ENCODE results near the gene TPTE. TPM values are rescaled to one million over a fixed set of nuclear protein-coding genes. Genes with fewer than 3 reads are reported as not detected.
"Not testable (repeated sequence)": the region's sequence is repeated elsewhere in the genome, so short reads cannot be mapped to it uniquely, and the experiment has no call there.

Gene TPTE
- total RNA-seq, 1 experiment from 2014 or later, result not detected

DNA sequence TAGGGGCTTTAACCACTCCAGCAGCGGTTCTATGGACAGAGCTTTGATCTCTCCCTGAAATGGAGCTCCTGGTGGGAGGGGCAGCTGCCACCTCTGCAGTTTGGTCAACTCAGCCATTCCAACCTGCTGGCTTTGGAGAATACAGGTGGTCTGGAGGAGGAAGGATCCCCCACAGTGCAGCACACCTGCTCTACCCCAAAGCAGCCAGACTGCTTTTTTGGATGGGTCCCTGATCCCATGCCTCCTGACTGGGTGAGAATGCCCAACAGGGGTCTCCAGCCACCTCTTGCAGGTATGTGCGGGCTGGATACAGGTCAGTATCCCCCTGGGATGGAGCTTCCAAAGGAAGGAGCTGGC lies 53.9 kb downstream of the TPTE start:
- no peak for TF ChIP-seq ZNF671 (CRISPR knock-in tag; IDR thresholded peaks at IDR 0.05)
- no peak for TF ChIP-seq GABPB1 (CRISPR knock-in tag; IDR thresholded peaks at IDR 0.05)
- no peak for TF ChIP-seq GTF2I (CRISPR knock-in tag; conservative IDR thresholded peaks at IDR 0.05)
- TF ChIP-seq USF2 (CRISPR knock-in tag; IDR thresholded peaks at IDR 0.05), result no peak
- TF ChIP-seq, protein P1, sequence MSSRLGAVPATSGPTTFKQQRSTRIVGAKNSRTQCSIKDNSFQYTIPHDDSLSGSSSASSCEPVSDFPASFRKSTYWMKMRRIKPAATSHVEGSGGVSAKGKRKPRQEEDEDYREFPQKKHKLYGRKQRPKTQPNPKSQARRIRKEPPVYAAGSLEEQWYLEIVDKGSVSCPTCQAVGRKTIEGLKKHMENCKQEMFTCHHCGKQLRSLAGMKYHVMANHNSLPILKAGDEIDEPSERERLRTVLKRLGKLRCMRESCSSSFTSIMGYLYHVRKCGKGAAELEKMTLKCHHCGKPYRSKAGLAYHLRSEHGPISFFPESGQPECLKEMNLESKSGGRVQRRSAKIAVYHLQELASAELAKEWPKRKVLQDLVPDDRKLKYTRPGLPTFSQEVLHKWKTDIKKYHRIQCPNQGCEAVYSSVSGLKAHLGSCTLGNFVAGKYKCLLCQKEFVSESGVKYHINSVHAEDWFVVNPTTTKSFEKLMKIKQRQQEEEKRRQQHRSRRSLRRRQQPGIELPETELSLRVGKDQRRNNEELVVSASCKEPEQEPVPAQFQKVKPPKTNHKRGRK (CRISPR knock-in tag; IDR thresholded peaks at IDR 0.05; ENCODE audit: borderline replicate concordance), result no peak
- TF ChIP-seq, protein P2, sequence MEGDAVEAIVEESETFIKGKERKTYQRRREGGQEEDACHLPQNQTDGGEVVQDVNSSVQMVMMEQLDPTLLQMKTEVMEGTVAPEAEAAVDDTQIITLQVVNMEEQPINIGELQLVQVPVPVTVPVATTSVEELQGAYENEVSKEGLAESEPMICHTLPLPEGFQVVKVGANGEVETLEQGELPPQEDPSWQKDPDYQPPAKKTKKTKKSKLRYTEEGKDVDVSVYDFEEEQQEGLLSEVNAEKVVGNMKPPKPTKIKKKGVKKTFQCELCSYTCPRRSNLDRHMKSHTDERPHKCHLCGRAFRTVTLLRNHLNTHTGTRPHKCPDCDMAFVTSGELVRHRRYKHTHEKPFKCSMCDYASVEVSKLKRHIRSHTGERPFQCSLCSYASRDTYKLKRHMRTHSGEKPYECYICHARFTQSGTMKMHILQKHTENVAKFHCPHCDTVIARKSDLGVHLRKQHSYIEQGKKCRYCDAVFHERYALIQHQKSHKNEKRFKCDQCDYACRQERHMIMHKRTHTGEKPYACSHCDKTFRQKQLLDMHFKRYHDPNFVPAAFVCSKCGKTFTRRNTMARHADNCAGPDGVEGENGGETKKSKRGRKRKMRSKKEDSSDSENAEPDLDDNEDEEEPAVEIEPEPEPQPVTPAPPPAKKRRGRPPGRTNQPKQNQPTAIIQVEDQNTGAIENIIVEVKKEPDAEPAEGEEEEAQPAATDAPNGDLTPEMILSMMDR (IDR thresholded peaks at IDR 0.05), result no peak
- TF ChIP-seq, protein P3, sequence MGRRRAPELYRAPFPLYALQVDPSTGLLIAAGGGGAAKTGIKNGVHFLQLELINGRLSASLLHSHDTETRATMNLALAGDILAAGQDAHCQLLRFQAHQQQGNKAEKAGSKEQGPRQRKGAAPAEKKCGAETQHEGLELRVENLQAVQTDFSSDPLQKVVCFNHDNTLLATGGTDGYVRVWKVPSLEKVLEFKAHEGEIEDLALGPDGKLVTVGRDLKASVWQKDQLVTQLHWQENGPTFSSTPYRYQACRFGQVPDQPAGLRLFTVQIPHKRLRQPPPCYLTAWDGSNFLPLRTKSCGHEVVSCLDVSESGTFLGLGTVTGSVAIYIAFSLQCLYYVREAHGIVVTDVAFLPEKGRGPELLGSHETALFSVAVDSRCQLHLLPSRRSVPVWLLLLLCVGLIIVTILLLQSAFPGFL (CRISPR knock-in tag; IDR thresholded peaks at IDR 0.05; ENCODE audit: borderline replicate concordance), result no peak
- no peak for TF ChIP-seq ATF2 (CRISPR knock-in tag; IDR thresholded peaks at IDR 0.05; ENCODE audit: borderline replicate concordance, low read depth)
- no peak for TF ChIP-seq ZNF232 (CRISPR knock-in tag; IDR thresholded peaks at IDR 0.05)
- TF ChIP-seq, protein P4, sequence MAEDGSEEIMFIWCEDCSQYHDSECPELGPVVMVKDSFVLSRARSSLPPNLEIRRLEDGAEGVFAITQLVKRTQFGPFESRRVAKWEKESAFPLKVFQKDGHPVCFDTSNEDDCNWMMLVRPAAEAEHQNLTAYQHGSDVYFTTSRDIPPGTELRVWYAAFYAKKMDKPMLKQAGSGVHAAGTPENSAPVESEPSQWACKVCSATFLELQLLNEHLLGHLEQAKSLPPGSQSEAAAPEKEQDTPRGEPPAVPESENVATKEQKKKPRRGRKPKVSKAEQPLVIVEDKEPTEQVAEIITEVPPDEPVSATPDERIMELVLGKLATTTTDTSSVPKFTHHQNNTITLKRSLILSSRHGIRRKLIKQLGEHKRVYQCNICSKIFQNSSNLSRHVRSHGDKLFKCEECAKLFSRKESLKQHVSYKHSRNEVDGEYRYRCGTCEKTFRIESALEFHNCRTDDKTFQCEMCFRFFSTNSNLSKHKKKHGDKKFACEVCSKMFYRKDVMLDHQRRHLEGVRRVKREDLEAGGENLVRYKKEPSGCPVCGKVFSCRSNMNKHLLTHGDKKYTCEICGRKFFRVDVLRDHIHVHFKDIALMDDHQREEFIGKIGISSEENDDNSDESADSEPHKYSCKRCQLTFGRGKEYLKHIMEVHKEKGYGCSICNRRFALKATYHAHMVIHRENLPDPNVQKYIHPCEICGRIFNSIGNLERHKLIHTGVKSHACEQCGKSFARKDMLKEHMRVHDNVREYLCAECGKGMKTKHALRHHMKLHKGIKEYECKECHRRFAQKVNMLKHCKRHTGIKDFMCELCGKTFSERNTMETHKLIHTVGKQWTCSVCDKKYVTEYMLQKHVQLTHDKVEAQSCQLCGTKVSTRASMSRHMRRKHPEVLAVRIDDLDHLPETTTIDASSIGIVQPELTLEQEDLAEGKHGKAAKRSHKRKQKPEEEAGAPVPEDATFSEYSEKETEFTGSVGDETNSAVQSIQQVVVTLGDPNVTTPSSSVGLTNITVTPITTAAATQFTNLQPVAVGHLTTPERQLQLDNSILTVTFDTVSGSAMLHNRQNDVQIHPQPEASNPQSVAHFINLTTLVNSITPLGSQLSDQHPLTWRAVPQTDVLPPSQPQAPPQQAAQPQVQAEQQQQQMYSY (CRISPR knock-in tag; IDR thresholded peaks at IDR 0.05), result no peak
- TF ChIP-seq ZNF121 (CRISPR knock-in tag; IDR thresholded peaks at IDR 0.05), result no peak
- no peak for TF ChIP-seq ZNF138 (CRISPR knock-in tag; conservative IDR thresholded peaks at IDR 0.05)
- no peak for TF ChIP-seq ZNF532 (CRISPR knock-in tag; IDR thresholded peaks at IDR 0.05; ENCODE audit: borderline replicate concordance)
- no peak for TF ChIP-seq HMGA2 (CRISPR knock-in tag; IDR thresholded peaks at IDR 0.05)
- TF ChIP-seq EMX1 (CRISPR knock-in tag; IDR thresholded peaks at IDR 0.05), result no peak
- TF ChIP-seq, protein P5, sequence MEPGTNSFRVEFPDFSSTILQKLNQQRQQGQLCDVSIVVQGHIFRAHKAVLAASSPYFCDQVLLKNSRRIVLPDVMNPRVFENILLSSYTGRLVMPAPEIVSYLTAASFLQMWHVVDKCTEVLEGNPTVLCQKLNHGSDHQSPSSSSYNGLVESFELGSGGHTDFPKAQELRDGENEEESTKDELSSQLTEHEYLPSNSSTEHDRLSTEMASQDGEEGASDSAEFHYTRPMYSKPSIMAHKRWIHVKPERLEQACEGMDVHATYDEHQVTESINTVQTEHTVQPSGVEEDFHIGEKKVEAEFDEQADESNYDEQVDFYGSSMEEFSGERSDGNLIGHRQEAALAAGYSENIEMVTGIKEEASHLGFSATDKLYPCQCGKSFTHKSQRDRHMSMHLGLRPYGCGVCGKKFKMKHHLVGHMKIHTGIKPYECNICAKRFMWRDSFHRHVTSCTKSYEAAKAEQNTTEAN (CRISPR knock-in tag; IDR thresholded peaks at IDR 0.05), result no peak
- TF ChIP-seq KAT7 (CRISPR knock-in tag; IDR thresholded peaks at IDR 0.05; ENCODE audit: borderline replicate concordance), result no peak
- no peak for TF ChIP-seq ESRRA (CRISPR knock-in tag; IDR thresholded peaks at IDR 0.05; ENCODE audit: borderline replicate concordance)
- no peak for TF ChIP-seq ATF1 (CRISPR knock-in tag; IDR thresholded peaks at IDR 0.05)
- ATAC-seq, result no peak
- no peaks in the 10 kb centered on the region for H3K4me1 Mint-ChIP-seq
- CTCF ChIA-PET, result no interaction called here
- H3K36me3 Mint-ChIP-seq, result peaks cover 44% of the 10 kb centered on the region
- H3K4me3 Mint-ChIP-seq, result no peak overlapping the region
- peaks cover 35% of the 10 kb centered on the region for H3K9me3 Mint-ChIP-seq
- DNase-seq (ENCODE audit: low spot score), result no peak
- peaks cover 18% of the 10 kb centered on the region; the same call in 1 of the 2 replicates for H3K27me3 Mint-ChIP-seq (ENCODE audit: low read depth)
- no peak overlapping the region for H3K27ac Mint-ChIP-seq
- POLR2A ChIA-PET, result no interaction called here

DNA sequence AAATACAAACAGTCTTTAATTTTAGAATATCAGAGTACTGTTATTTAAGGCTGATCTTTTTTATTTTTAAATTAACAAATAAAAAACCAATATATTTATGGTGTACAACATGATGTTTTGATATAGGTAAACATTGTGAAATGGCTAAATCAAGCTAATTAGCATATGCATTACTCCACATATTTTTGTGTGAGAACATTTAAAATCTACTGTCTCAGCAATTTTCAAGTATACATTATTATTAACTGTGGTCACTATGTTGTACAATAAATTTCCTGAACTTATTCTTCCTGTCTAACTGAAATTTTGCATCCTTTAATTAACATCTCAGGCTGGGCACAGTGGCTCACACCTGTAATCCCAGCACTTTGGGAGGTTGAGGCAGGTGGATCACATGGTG lies 57.5 kb downstream of the TPTE start:
- CTCF ChIA-PET; H3K4me1 Mint-ChIP-seq; POLR2A ChIA-PET; DNase-seq (ENCODE audit: low spot score); ATAC-seq; H3K27ac Mint-ChIP-seq; H3K4me3 Mint-ChIP-seq: not testable (repeated sequence)
- Mint-ChIP-seq H3K27me3 (ENCODE audit: low read depth) (peaks cover 18% of the 10 kb centered on the region; the same call in 1 of the 2 replicates), H3K9me3 (peaks cover 35% of the 10 kb centered on the region), H3K36me3 (peaks cover 40% of the 10 kb centered on the region)

Data from WTC11 (cell line).